Spinal cord (tissue), 4 donors: ENCODE measurements around the gene ZCCHC4. TPM values are rescaled to one million over a fixed set of nuclear protein-coding genes. Genes with fewer than 3 reads are reported as not detected.

Experiments used
- polyA plus RNA-seq, 2 donors: library from polyadenylated mRNA; unstranded; fragments of 120-200 nt; gene quantifications; one replicate each; pipeline ENCODE4 v1.2.1, GENCODE V29; 2013; ENCODE audit not compliant: insufficient read length in 2 of 2
- total RNA-seq, 2 donors: library from RNA; depleted of rRNA in 1 of 2; stranded (reverse); fragments of 120-200 nt in 1 of 2; fragments of >200 nt in 1 of 2; gene quantifications; one replicate each; pipeline versions ENCODE4 v1.2.3 to v1.2.4, GENCODE V29; 2013 to 2014

Gene ZCCHC4
- total and polyA plus RNA-seq, 4 donors = 9.2 to 17.9 (median 11.8) TPM

Other genes starting within 250 kb of the ZCCHC4 start
- 10 to 100 TPM; 14.7 to 17.2 TPM for gene SEPSECS, start 152.3 kb upstream of the ZCCHC4 start, total RNA-seq
- gene SEPSECS, start 152.3 kb upstream of the ZCCHC4 start, polyA plus RNA-seq = 10 to 100 TPM in 1 of 2 donors, 1 to 10 TPM in 1; 9.5 to 10.0 TPM
- gene PI4K2B, start 78.7 kb upstream of the ZCCHC4 start, total RNA-seq = 10 to 100 TPM in 1 of 2 donors, 1 to 10 TPM in 1; 5.5 to 10.5 TPM
- 1 to 10 TPM; 7.2 to 7.7 TPM for gene PI4K2B, start 78.7 kb upstream of the ZCCHC4 start, polyA plus RNA-seq
- gene ANAPC4, start 64.5 kb downstream of the ZCCHC4 start, total RNA-seq = 10 to 100 TPM; 36.8 to 48.8 TPM
- gene ANAPC4, start 64.5 kb downstream of the ZCCHC4 start, polyA plus RNA-seq = 10 to 100 TPM; 36.2 to 38.3 TPM